Endothelial cell of umbilical vein (primary cell): Measurements from ENCODE around the gene IDI1. TPM values are rescaled to one million over a fixed set of nuclear protein-coding genes. Genes with fewer than 3 reads are reported as not detected.

Source experiments
- BruUV-seq: library from RNA; stranded (reverse); fragments of 400-500 nt; replicated peaks from 2 replicates; lab custom pipeline; 2021; lab: Mats Ljungman, UMichigan
- CTCF ChIA-PET: fragments of 300-600, 350-600 bp; sonication (Branson Sonifier 250); formaldehyde crosslinking; loops from one replicate; lab custom pipeline; 2021; ENCODE audit warnings: antibody characterized with exemption, inconsistent platforms; lab: Charles Lee
- POLR2A ChIA-PET: fragments of 300-600, 350-600 bp; sonication (Branson Sonifier 250); formaldehyde crosslinking; loops from one replicate; lab custom pipeline; 2021; ENCODE audit warnings: antibody characterized with exemption, inconsistent platforms; lab: Charles Lee
- DNase-seq: peaks from one replicate; pipeline ENCODE4 v3.0.0-alpha.2; 2011; ENCODE audit warnings: low read depth, low spot score
- FAIRE-seq: peaks from 2 replicates; lab custom pipeline; 2011; peaks lifted over from hg19 to GRCh38; lab: Jason Lieb, UNC
- H2AFZ ChIP-seq: 2 replicates; pipeline ENCODE4 v1.6.0; 2012; ENCODE audit warnings: low read depth, low read length, control low read depth, inconsistent platforms
- H3K27ac ChIP-seq: 2 replicates; pipeline ENCODE4 v1.5.1; 2011; ENCODE audit warnings: low read depth, mild to moderate bottlenecking, control low read depth, low read length, moderate library complexity; ENCODE audit not compliant: insufficient read depth
- H3K27me3 ChIP-seq, 2 experiments: 2 replicates each; pipeline versions ENCODE4 v1.6.0 to v1.6.1; 2011; ENCODE audit warnings: low read length in 2 of 2, mixed read lengths in 1 of 2; ENCODE audit not compliant: control insufficient read depth in 2 of 2, insufficient read depth in 2 of 2
- H3K36me3 ChIP-seq, 2 experiments: 2 replicates in 1 of 2; 3 replicates in 1 of 2; pipeline ENCODE4 v1.5.1; 2011; ENCODE audit warnings: low read length in 2 of 2, mild to moderate bottlenecking in 1 of 2, moderate library complexity in 1 of 2; ENCODE audit not compliant: control insufficient read depth in 2 of 2, insufficient read depth in 2 of 2; ENCODE audit errors: extremely low read depth in 1 of 2
- H3K4me1 ChIP-seq: 3 replicates; pipeline ENCODE4 v1.5.1; 2011; ENCODE audit warnings: mild to moderate bottlenecking, low read length; ENCODE audit not compliant: control insufficient read depth, insufficient read depth; ENCODE audit errors: extremely low read depth
- H3K4me2 ChIP-seq: 2 replicates; pipeline ENCODE4 v1.6.1; 2011; ENCODE audit warnings: low read length, control low read depth, mixed read lengths; ENCODE audit not compliant: insufficient read depth
- H3K4me3 ChIP-seq, 3 experiments: fragments of 200-600 bp in 1 of 3; sonication (generic), shearing (Covaris generic) in 1 of 3; replicated peaks in 1 of 3; 2 replicates each; pipeline ENCODE4 v1.5.1; 2011 to 2016; ENCODE audit warnings: control low read depth in 3 of 3, low read length in 3 of 3, mild to moderate bottlenecking in 2 of 3, inconsistent platforms in 1 of 3, low read depth in 1 of 3, moderate library complexity in 1 of 3; ENCODE audit not compliant: insufficient read depth in 1 of 3
- H3K79me2 ChIP-seq: 2 replicates; pipeline ENCODE4 v1.6.0; 2012; ENCODE audit warnings: low read length, inconsistent platforms; ENCODE audit not compliant: control insufficient read depth, insufficient read depth
- H3K9ac ChIP-seq: replicated peaks from 2 replicates; pipeline ENCODE3; 2011; ENCODE audit warnings: low read length, control low read depth; ENCODE audit not compliant: insufficient read depth; ENCODE audit errors: extremely low read depth
- H3K9me1 ChIP-seq: replicated peaks from 3 replicates; pipeline ENCODE4 v1.6.0; 2011; ENCODE audit warnings: mild to moderate bottlenecking, low read length; ENCODE audit not compliant: control insufficient read depth, insufficient read depth; ENCODE audit errors: extremely low read depth
- H3K9me3 ChIP-seq: replicated peaks from 2 replicates; pipeline ENCODE4 v1.5.1; 2012; ENCODE audit warnings: low read length, inconsistent platforms; ENCODE audit not compliant: control insufficient read depth, insufficient read depth
- H4K20me1 ChIP-seq: replicated peaks from 2 replicates; pipeline ENCODE3; 2011; ENCODE audit warnings: mild to moderate bottlenecking, low read length; ENCODE audit not compliant: control insufficient read depth, insufficient read depth; ENCODE audit errors: extremely low read depth
- EZH2 ChIP-seq: IDR thresholded peaks from 2 replicates; pipeline ENCODE4 v1.6.1; 2012; ENCODE audit warnings: borderline replicate concordance, low read depth, mild to moderate bottlenecking, moderate library complexity, low read length, inconsistent platforms; ENCODE audit not compliant: severe bottlenecking
- FOS ChIP-seq: IDR thresholded peaks from 2 replicates; pipeline ENCODE4 v1.6.1; 2011; ENCODE audit warnings: mild to moderate bottlenecking, low read length, moderate library complexity, borderline replicate concordance; ENCODE audit not compliant: insufficient read depth
- GATA2 ChIP-seq: IDR thresholded peaks from 2 replicates; pipeline ENCODE4 v1.7.0; 2011; ENCODE audit warnings: low read depth, mild to moderate bottlenecking, moderate library complexity, mixed read lengths, low read length; ENCODE audit not compliant: insufficient read length, insufficient read depth
- JUN ChIP-seq: IDR thresholded peaks from 2 replicates; pipeline ENCODE4 v1.6.1; 2011; ENCODE audit warnings: borderline replicate concordance, low read depth; ENCODE audit not compliant: insufficient read length, insufficient read depth
- MYC ChIP-seq: IDR thresholded peaks from one replicate; pipeline ENCODE4 v1.6.1; 2011; ENCODE audit warnings: mild to moderate bottlenecking, low read depth, low read length
- POLR2A ChIP-seq: IDR thresholded peaks from 2 replicates; pipeline ENCODE4 v1.6.1; 2012; ENCODE audit warnings: low read depth, mild to moderate bottlenecking, control low read depth, low read length
- POLR2AphosphoS5 ChIP-seq: IDR thresholded peaks from 2 replicates; pipeline ENCODE4 v1.6.1; 2012; ENCODE audit warnings: low read depth, mild to moderate bottlenecking, control low read depth, low read length, moderate library complexity; ENCODE audit not compliant: insufficient read depth
- dilution Hi-C: fragments of 300-500 bp; cut with MboI; formaldehyde crosslinking; loops from one replicate; pipeline ENCODE4 v1.15.0; 2019; ENCODE audit warnings: low sequenced_read_pairs; ENCODE audit not compliant: extremely low pct_ligation_motif_present
- intact Hi-C: fragments of 100-400 bp; cut with micrococcal nuclease; formaldehyde crosslinking; loops from one replicate; pipeline ENCODE4 v1.10.0; 2022
- polyA plus RNA-seq, 4 experiments: library from polyadenylated mRNA; depleted of rRNA in 3 of 4; stranded (reverse) in 3 of 4; unstranded in 1 of 4; fragments of >200 nt; gene quantifications; 2 replicates each; pipeline versions ENCODE4 v1.2.1 to v1.2.3, GENCODE V29; 2011 to 2012; ENCODE audit warnings: missing spikeins in 1 of 4
- total RNA-seq: library from RNA; stranded (reverse); gene quantifications from 2 replicates; pipeline ENCODE4 v1.2.3, GENCODE V29; 2021
- TF ChIP-seq, protein P1 (sequence below): IDR thresholded peaks from 2 replicates; pipeline ENCODE4 v1.6.1; 2011; ENCODE audit not compliant: insufficient read depth, insufficient read length
- TF ChIP-seq, protein P2 (sequence below), 2 donors: IDR thresholded peaks; 1 replicate in 1 of 2; 2 replicates in 1 of 2; pipeline ENCODE4 v1.5.1; 2011; ENCODE audit warnings: low read length in 2 of 2, mild to moderate bottlenecking in 2 of 2, moderate library complexity in 2 of 2, control low read depth in 1 of 2, inconsistent platforms in 1 of 2, low read depth in 1 of 2; ENCODE audit not compliant: insufficient read depth in 1 of 2; ENCODE audit errors: extremely low read depth in 1 of 2

Gene IDI1
- total and polyA plus RNA-seq, 2 donors (not counting 3 experiments of a cell fraction or from before 2014, with no cell fraction given): 42.2 to 63.0 TPM

DNA sequence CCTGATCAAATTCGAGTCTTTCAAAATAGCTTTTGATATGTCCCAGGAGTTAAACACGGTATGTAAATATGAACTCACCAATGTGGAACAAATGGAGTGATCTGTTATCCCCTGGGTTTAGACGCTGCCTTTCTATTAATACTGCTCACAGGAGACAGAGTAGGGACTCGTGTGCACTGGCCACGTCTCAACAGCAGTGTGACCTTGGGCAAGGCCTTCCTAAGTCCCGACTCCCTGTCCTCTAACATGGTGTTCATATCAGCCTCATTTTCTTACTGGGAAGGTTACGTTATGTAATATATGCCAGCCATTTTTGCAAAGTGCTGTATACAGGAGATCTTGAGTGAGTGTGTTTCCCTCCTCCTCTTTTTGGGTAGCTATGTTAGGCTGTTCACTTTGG is 9.1 kb upstream of the IDI1 start:
- no peaks in the 10 kb centered on the region for H3K9me1 ChIP-seq
- no peaks in the 10 kb centered on the region for H3K36me3 ChIP-seq
- no peaks in the 10 kb centered on the region for H3K27me3 ChIP-seq
- DNase-seq (no peak), FAIRE-seq (peak; percentile 26)
- CTCF ChIA-PET: no interaction called here
- TF ChIP-seq, protein P1, sequence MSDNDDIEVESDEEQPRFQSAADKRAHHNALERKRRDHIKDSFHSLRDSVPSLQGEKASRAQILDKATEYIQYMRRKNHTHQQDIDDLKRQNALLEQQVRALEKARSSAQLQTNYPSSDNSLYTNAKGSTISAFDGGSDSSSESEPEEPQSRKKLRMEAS: no peak
- TF ChIP-seq EZH2: no peak
- H4K20me1 ChIP-seq: no peaks in the 10 kb centered on the region
- H3K4me2 ChIP-seq: peak overlapping the region; percentile 84
- peaks cover 77% of the 10 kb centered on the region for H3K79me2 ChIP-seq
- H2AFZ ChIP-seq: no peak overlapping the region
- H3K9me3 ChIP-seq: no peaks in the 10 kb centered on the region
- dilution Hi-C loops (no loop called here), intact Hi-C loops (no loop called here)
- POLR2A ChIA-PET: interaction anchor here (1.1 kb wide), 1 partner anchor 9 kb away, joined by 4 read pairs; the partner anchor contains the start of gene IDI1
- peak overlapping the region in 1 of 3 experiments; percentile 75 for H3K4me3 ChIP-seq
- no peak overlapping the region for H3K27ac ChIP-seq
- peaks cover 44% of the 10 kb centered on the region for H3K4me1 ChIP-seq
- no peak overlapping the region for H3K9ac ChIP-seq
- no TSS peak for BruUV-seq

DNA sequence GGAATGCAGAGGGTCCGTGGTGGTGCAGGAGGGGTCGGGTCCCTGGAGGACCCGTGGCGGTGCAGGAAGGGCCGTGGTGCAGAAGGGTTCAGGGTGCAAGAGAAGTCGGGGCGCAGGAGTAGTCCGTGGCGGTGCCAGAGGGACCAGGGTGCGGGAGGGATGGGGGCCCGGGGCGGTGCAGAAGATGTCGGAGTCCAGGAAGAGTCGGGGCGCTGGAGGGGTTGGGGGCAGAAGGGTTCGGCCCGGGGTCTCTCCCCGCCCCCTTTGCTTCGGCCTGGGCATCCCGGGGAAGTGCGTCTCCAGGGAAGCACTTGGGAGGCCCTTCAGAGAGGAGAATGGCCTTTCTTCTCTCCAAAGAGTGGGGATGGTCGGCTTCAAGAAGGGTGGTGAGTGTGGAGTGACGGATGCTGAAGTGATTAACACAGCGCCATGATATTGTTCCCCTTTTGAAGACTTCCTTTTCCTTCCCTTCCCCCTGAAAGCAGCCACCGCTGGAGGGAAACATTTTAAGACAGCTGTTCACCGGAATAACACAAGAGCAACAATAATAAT is 8.3 kb upstream of the IDI1 start:
- BruUV-seq: no TSS peak
- peak; percentile 49 for DNase-seq
- peaks cover 77% of the 10 kb centered on the region for H3K79me2 ChIP-seq

More for the DNA sequence above, 8.3 kb upstream of the IDI1 start:
- no peaks in the 10 kb centered on the region for H3K9me3 ChIP-seq
- H3K9ac ChIP-seq: peak overlapping the region; percentile 50
- intact Hi-C loops: loop anchor here (1.0 kb wide), 1 partner anchor 8 kb away; the partner anchor contains the start of gene IDI1
- H4K20me1 ChIP-seq: no peaks in the 10 kb centered on the region
- CTCF ChIA-PET: no interaction called here
- dilution Hi-C loops: no loop called here
- H2AFZ ChIP-seq: peak overlapping the region; percentile 4
- peaks cover 35% of the 10 kb centered on the region for H3K4me1 ChIP-seq
- H3K4me3 ChIP-seq: peak overlapping the region; percentile 71 to 83 (median 75)
- H3K27ac ChIP-seq: peak overlapping the region; percentile 87
- H3K36me3 ChIP-seq: peaks cover 0 to 4% of the 10 kb centered on the region in 2 experiments
- no peaks in the 10 kb centered on the region for H3K9me1 ChIP-seq
- FAIRE-seq: peak; percentile 81
- H3K4me2 ChIP-seq: peak overlapping the region; percentile 84
- no peaks in the 10 kb centered on the region for H3K27me3 ChIP-seq
- POLR2A ChIA-PET: interaction anchor here (1.1 kb wide), 1 partner anchor 8 kb away, joined by 4 read pairs; the partner anchor contains the start of gene IDI1
- TF ChIP-seq EZH2: no peak
- TF ChIP-seq POLR2AphosphoS5: no peak
- TF ChIP-seq, protein P2, sequence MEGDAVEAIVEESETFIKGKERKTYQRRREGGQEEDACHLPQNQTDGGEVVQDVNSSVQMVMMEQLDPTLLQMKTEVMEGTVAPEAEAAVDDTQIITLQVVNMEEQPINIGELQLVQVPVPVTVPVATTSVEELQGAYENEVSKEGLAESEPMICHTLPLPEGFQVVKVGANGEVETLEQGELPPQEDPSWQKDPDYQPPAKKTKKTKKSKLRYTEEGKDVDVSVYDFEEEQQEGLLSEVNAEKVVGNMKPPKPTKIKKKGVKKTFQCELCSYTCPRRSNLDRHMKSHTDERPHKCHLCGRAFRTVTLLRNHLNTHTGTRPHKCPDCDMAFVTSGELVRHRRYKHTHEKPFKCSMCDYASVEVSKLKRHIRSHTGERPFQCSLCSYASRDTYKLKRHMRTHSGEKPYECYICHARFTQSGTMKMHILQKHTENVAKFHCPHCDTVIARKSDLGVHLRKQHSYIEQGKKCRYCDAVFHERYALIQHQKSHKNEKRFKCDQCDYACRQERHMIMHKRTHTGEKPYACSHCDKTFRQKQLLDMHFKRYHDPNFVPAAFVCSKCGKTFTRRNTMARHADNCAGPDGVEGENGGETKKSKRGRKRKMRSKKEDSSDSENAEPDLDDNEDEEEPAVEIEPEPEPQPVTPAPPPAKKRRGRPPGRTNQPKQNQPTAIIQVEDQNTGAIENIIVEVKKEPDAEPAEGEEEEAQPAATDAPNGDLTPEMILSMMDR (IDR thresholded peaks at IDR 0.05; ENCODE audit: extremely low read depth in 1 of 2, insufficient read depth in 1 of 2, low read depth in 1 of 2, low read length in 2 of 2): no peak
- no peak for TF ChIP-seq JUN
- TF ChIP-seq GATA2: no peak
- TF ChIP-seq MYC: no peak
- TF ChIP-seq, protein P1: no peak
- no peak for TF ChIP-seq POLR2A
- no peak for TF ChIP-seq FOS
